Colonic mucosa (tissue), 4 donors: ENCODE results near the gene AKT3. TPM values are rescaled to one million over a fixed set of nuclear protein-coding genes. Genes with fewer than 3 reads are reported as not detected.

Experiments used
- DNase-seq: peaks from one replicate; pipeline ENCODE4 v3.0.0-alpha.2; 2020
- H3K27ac ChIP-seq: fragments of 200-600 bp; one replicate; pipeline ENCODE4 v1.8.0; 2021
- H3K27me3 ChIP-seq: fragments of 200-600 bp; one replicate; pipeline ENCODE4 v1.8.0; 2021
- H3K36me3 ChIP-seq: fragments of 200-600 bp; one replicate; pipeline ENCODE4 v1.8.0; 2021
- H3K4me1 ChIP-seq: fragments of 200-600 bp; one replicate; pipeline ENCODE4 v1.8.0; 2021; ENCODE audit warnings: mild to moderate bottlenecking
- H3K4me3 ChIP-seq: fragments of 200-600 bp; one replicate; pipeline ENCODE4 v1.8.0; 2021
- H3K9ac ChIP-seq, 2 donors: one replicate each; pipeline ENCODE4 v1.7.0; 2013; ENCODE audit warnings: control low read depth in 2 of 2, low read depth in 2 of 2, low read length in 2 of 2
- H3K9me3 ChIP-seq: fragments of 200-600 bp; one replicate; pipeline ENCODE4 v1.8.0; 2021
- CTCF ChIP-seq: fragments of 200-600 bp; IDR thresholded peaks from one replicate; pipeline ENCODE4 v1.8.0; 2022; ENCODE audit warnings: antibody characterized with exemption, mild to moderate bottlenecking
- intact Hi-C: fragments of 100-400 bp; cut with DNase I; formaldehyde crosslinking; loops from one replicate; pipeline ENCODE4 v1.14.1; 2022
- total RNA-seq, 2 donors: library from RNA; stranded (reverse); fragmentation: NEBNext Ultra II Directional in 1 of 2; extraction: Animal tissue kit (Norgen Biotek cat#: 25700) in 1 of 2; gene quantifications; one replicate each; pipeline ENCODE4 v1.2.1, GENCODE V29; 2021
- donor health status: healthy.
- donor health status: DM: no; HTN: no; CAD: no.
- donor health status: DM: no; HTN: no; CAD: no.

The AKT3 gene
- total RNA-seq, 2 donors from 2014 or later: 6.0 to 21.3 TPM

GRCh38 chr1:243587285-243587684 is 262.8 kb downstream of the AKT3 start:
- Histone ChIP-seq H3K27me3 (no peaks in the 10 kb centered on the region), H3K27ac (no peak overlapping the region), H3K4me3 (no peak overlapping the region), H3K4me1 (no peaks in the 10 kb centered on the region), H3K36me3 (no peaks in the 10 kb centered on the region), H3K9me3 (no peaks in the 10 kb centered on the region), H3K9ac (no peak overlapping the region)
- intact Hi-C loops: no loop called here
- no peak for DNase-seq
- no peak for TF ChIP-seq CTCF

- H3K4me1 ChIP-seq: no peaks in the 10 kb centered on the region
- H3K27ac ChIP-seq: no peak overlapping the region
- H3K9ac ChIP-seq: no peak overlapping the region
- H3K9me3 ChIP-seq: no peaks in the 10 kb centered on the region
- H3K36me3 ChIP-seq: no peaks in the 10 kb centered on the region
- intact Hi-C loops: no loop called here
- no peak overlapping the region for H3K4me3 ChIP-seq
- no peak for DNase-seq
- H3K27me3 ChIP-seq: no peaks in the 10 kb centered on the region
- TF ChIP-seq CTCF: no peak
These were observed 264.1 kb downstream of the AKT3 start for GRCh38 chr1:243585982-243586381.

GRCh38 chr1:243582326-243582725 is 267.7 kb downstream of the AKT3 start:
- Histone ChIP-seq H3K4me1 (no peaks in the 10 kb centered on the region), H3K36me3 (no peaks in the 10 kb centered on the region), H3K27ac (no peak overlapping the region), H3K9ac (no peak overlapping the region), H3K27me3 (no peaks in the 10 kb centered on the region), H3K9me3 (no peaks in the 10 kb centered on the region), H3K4me3 (no peak overlapping the region)
- no peak for DNase-seq
- intact Hi-C loops: no loop called here
- TF ChIP-seq CTCF: no peak

- intact Hi-C loops: no loop called here
- Histone ChIP-seq H3K4me1 (no peaks in the 10 kb centered on the region), H3K27ac (no peak overlapping the region), H3K36me3 (no peaks in the 10 kb centered on the region), H3K27me3 (no peaks in the 10 kb centered on the region), H3K9ac (no peak overlapping the region), H3K9me3 (no peaks in the 10 kb centered on the region), H3K4me3 (no peak overlapping the region)
- DNase-seq: no peak
- TF ChIP-seq CTCF: no peak
These were observed 269.1 kb downstream of the AKT3 start for GRCh38 chr1:243580984-243581383.

- intact Hi-C loops: no loop called here
- Histone ChIP-seq H3K27ac (no peak overlapping the region), H3K27me3 (no peaks in the 10 kb centered on the region), H3K36me3 (no peaks in the 10 kb centered on the region), H3K9me3 (no peaks in the 10 kb centered on the region), H3K4me1 (no peaks in the 10 kb centered on the region), H3K4me3 (no peak overlapping the region), H3K9ac (no peak overlapping the region)
- DNase-seq: no peak
- TF ChIP-seq CTCF: no peak
These were observed 270.0 kb downstream of the AKT3 start for GRCh38 chr1:243580072-243580471.

- DNase-seq: no peak
- no peak overlapping the region for H3K27ac ChIP-seq
- no peaks in the 10 kb centered on the region for H3K36me3 ChIP-seq
- intact Hi-C loops: no loop called here
- H3K4me3 ChIP-seq: no peak overlapping the region
- no peaks in the 10 kb centered on the region for H3K4me1 ChIP-seq
- TF ChIP-seq CTCF: no peak
- no peak overlapping the region for H3K9ac ChIP-seq
- no peaks in the 10 kb centered on the region for H3K9me3 ChIP-seq
- H3K27me3 ChIP-seq: no peaks in the 10 kb centered on the region
These were observed 275.0 kb downstream of the AKT3 start for GRCh38 chr1:243575070-243575469.
